HepG2 (cell line): ENCODE measurements around the gene FABP1. TPM values are rescaled to one million over a fixed set of nuclear protein-coding genes. Genes with fewer than 3 reads are reported as not detected.

Experiments used
- ATAC-seq: fragments of 200-7000 bp; cut with Tn5 transposase; 3 replicates; pipeline ENCODE4 v1.9.1; 2020; ENCODE audit warnings: mild to moderate bottlenecking, moderate library complexity
- BruUV-seq: library from RNA; stranded (reverse); fragments of 400-500 nt; replicated peaks from 2 replicates; lab custom pipeline; 2021; lab: Mats Ljungman, UMichigan
- CTCF ChIA-PET: fragments of 300-600 bp; formaldehyde crosslinking; extraction: SDS; loops from one replicate; lab custom pipeline; 2021; ENCODE audit warnings: low total read pairs, inconsistent platforms, low intra/inter-chr PET ratio; lab: Yijun Ruan, JAX
- POLR2A ChIA-PET: fragments of 350-600 bp; sonication (Branson Sonifier 250); formaldehyde crosslinking; loops from one replicate; lab custom pipeline; 2020; ENCODE audit warnings: antibody characterized with exemption, inconsistent platforms; lab: Yijun Ruan, JAX
- DNase-seq: peaks from one replicate; pipeline ENCODE4 v3.0.0-alpha.2; 2015; ENCODE audit warnings: low spot score
- FAIRE-seq: peaks from 3 replicates; lab custom pipeline; 2011; peaks lifted over from hg19 to GRCh38; lab: Jason Lieb, UNC
- H2AFZ ChIP-seq: one replicate; pipeline ENCODE4 v1.6.1; 2011; ENCODE audit warnings: low read length, inconsistent platforms
- H3K27ac ChIP-seq: fragments of 300-600 bp; 3 replicates; pipeline ENCODE4 v1.8.0; 2011; ENCODE audit warnings: mixed run types, mild to moderate bottlenecking, mixed read lengths, low read length, inconsistent platforms; ENCODE audit not compliant: insufficient read depth; ENCODE audit errors: extremely low read length
- H3K27me3 ChIP-seq, 2 experiments: fragments of 200-600 bp in 1 of 2; 2 replicates in 1 of 2; 3 replicates in 1 of 2; pipeline versions ENCODE4 v1.6.0 to v1.8.0; 2011; ENCODE audit warnings: low read length in 2 of 2, mild to moderate bottlenecking in 2 of 2, moderate library complexity in 2 of 2, inconsistent platforms in 1 of 2; ENCODE audit not compliant: insufficient read depth in 2 of 2, control insufficient read depth in 1 of 2
- H3K36me3 ChIP-seq, 2 experiments: fragments of 200-600 bp in 1 of 2; replicated peaks in 1 of 2; 2 replicates in 1 of 2; 3 replicates in 1 of 2; pipeline versions ENCODE4 v1.5.1 to v1.8.0; 2011; ENCODE audit warnings: low read length in 2 of 2, inconsistent platforms in 1 of 2; ENCODE audit not compliant: insufficient read depth in 2 of 2, control insufficient read depth in 1 of 2
- H3K4me1 ChIP-seq: 2 replicates; pipeline ENCODE4 v1.5.1; 2012; ENCODE audit warnings: low read length, inconsistent platforms; ENCODE audit not compliant: insufficient read depth
- H3K4me2 ChIP-seq: 2 replicates; pipeline ENCODE4 v1.6.0; 2011; ENCODE audit warnings: low read depth, low read length, inconsistent platforms
- H3K4me3 ChIP-seq, 3 experiments: fragments of 200-600 bp in 1 of 3; sonication (generic), shearing (Covaris generic) in 1 of 3; replicated peaks in 1 of 3; 2 replicates each; pipeline ENCODE4 v1.5.1; 2011 to 2016; ENCODE audit warnings: low read length in 3 of 3, inconsistent platforms in 2 of 3, low read depth in 2 of 3, mild to moderate bottlenecking in 2 of 3, control low read depth in 1 of 3, mixed read lengths in 1 of 3; ENCODE audit not compliant: insufficient read depth in 1 of 3
- H3K79me2 ChIP-seq: one replicate; pipeline ENCODE4 v1.6.1; 2011; ENCODE audit warnings: low read length, inconsistent platforms; ENCODE audit not compliant: insufficient read depth
- H3K9ac ChIP-seq: 2 replicates; pipeline ENCODE4 v1.6.0; 2011; ENCODE audit warnings: mild to moderate bottlenecking, low read depth, low read length, inconsistent platforms; ENCODE audit not compliant: insufficient read depth
- H3K9me3 ChIP-seq: 2 replicates; pipeline ENCODE4 v1.5.1; 2012; ENCODE audit warnings: mild to moderate bottlenecking, low read length
- H4K20me1 ChIP-seq: 2 replicates; pipeline ENCODE4 v1.6.0; 2011; ENCODE audit warnings: inconsistent platforms, mild to moderate bottlenecking, low read length, moderate library complexity; ENCODE audit not compliant: insufficient read depth
- ELF3 ChIP-seq: IDR thresholded peaks from 2 replicates; pipeline ENCODE4 v1.6.1; 2016; ENCODE audit warnings: missing genetic modification reagents, missing compliant biosample characterization
- GATA4 ChIP-seq: sonication (generic); IDR thresholded peaks from 2 replicates; pipeline ENCODE4 v1.6.1; 2016; ENCODE audit warnings: antibody characterized with exemption, low read depth, borderline replicate concordance
- HDAC6 ChIP-seq: fragments of 200-600 bp; sonication (generic); IDR thresholded peaks from 2 replicates; pipeline ENCODE4 v1.7.0; 2017; ENCODE audit warnings: mild to moderate bottlenecking, antibody characterized with exemption, low read length, low read depth
- HOXA5 ChIP-seq: sonication (generic); formaldehyde crosslinking; IDR thresholded peaks from 2 replicates; pipeline ENCODE4 v1.4.0; 2020; ENCODE audit warnings: missing genetic modification reagents
- PHB2 ChIP-seq: fragments of 450-650 bp; IDR thresholded peaks from 2 replicates; pipeline ENCODE4 v1.6.1; 2018; ENCODE audit not compliant: partially characterized antibody
- PHF5A ChIP-seq: IDR thresholded peaks from one replicate; pipeline ENCODE4 v1.6.1; 2018; ENCODE audit warnings: low read depth, missing genetic modification reagents; ENCODE audit not compliant: unreplicated experiment
- RBM39 ChIP-seq: fragments of 200-400 bp; formaldehyde crosslinking; IDR thresholded peaks from one replicate; pipeline ENCODE4 v1.6.1; 2018; ENCODE audit warnings: antibody characterized with exemption, mild to moderate bottlenecking, low read depth, low read length; ENCODE audit not compliant: poor library complexity, severe bottlenecking
- RELA ChIP-seq: sonication (generic); formaldehyde crosslinking; IDR thresholded peaks from 2 replicates; pipeline ENCODE4 v1.4.0; 2020; ENCODE audit warnings: missing genetic modification reagents
- SIX1 ChIP-seq: sonication (generic); formaldehyde crosslinking; IDR thresholded peaks from 2 replicates; pipeline ENCODE4 v1.4.0; 2020; ENCODE audit warnings: missing genetic modification reagents, borderline replicate concordance
- SMC3 ChIP-seq: IDR thresholded peaks from 2 replicates; pipeline ENCODE4 v1.6.1; 2011; ENCODE audit warnings: low read length, improper control_type of control experiment
- SRF ChIP-seq: IDR thresholded peaks from 2 replicates; pipeline ENCODE4 v1.6.1; 2011; ENCODE audit warnings: mild to moderate bottlenecking, low read depth, low read length, moderate library complexity
- STAG1 ChIP-seq: sonication (generic); formaldehyde crosslinking; IDR thresholded peaks from 2 replicates; pipeline ENCODE4 v1.4.0; 2020; ENCODE audit warnings: missing genetic modification reagents
- TMF1 ChIP-seq: sonication (generic); formaldehyde crosslinking; IDR thresholded peaks from 2 replicates; pipeline ENCODE4 v1.8.1; 2022; ENCODE audit warnings: low read depth, missing genetic modification reagents
- ZFP1 ChIP-seq: IDR thresholded peaks from 2 replicates; pipeline ENCODE4 v1.6.1; 2016
- ZNF207 ChIP-seq: fragments of 450-650 bp; IDR thresholded peaks from 2 replicates; pipeline ENCODE4 v1.6.1; 2016; ENCODE audit warnings: antibody characterized with exemption, borderline replicate concordance
- ZNF251 ChIP-seq: sonication (generic); formaldehyde crosslinking; IDR thresholded peaks from 2 replicates; pipeline ENCODE4 v1.9.0; 2021; ENCODE audit warnings: mild to moderate bottlenecking, missing genetic modification reagents
- ZNF331 ChIP-seq: sonication (generic); formaldehyde crosslinking; IDR thresholded peaks from 2 replicates; pipeline ENCODE4 v1.4.0; 2020; ENCODE audit warnings: missing genetic modification reagents
- ZNF564 ChIP-seq: sonication (generic); formaldehyde crosslinking; IDR thresholded peaks from 2 replicates; pipeline ENCODE4 v1.8.1; 2023; ENCODE audit warnings: mild to moderate bottlenecking, missing genetic modification reagents
- ZNF616 ChIP-seq: sonication (generic); formaldehyde crosslinking; IDR thresholded peaks from 2 replicates; pipeline ENCODE4 v1.5.0; 2020; ENCODE audit warnings: low read depth, mild to moderate bottlenecking, missing genetic modification reagents
- ZNF776 ChIP-seq: sonication (generic); formaldehyde crosslinking; IDR thresholded peaks from 2 replicates; pipeline ENCODE4 v1.4.0; 2020; ENCODE audit warnings: mild to moderate bottlenecking, missing genetic modification reagents
- WGBS: methylation state at CpG from one replicate; pipeline ENCODE4 v1.1.6; 2017; ENCODE audit warnings: low lambda C conversion rate; 5-methylcytosine and 5-hydroxymethylcytosine counted together
- in situ Hi-C: cut with HindIII; loops from 2 replicates; pipeline ENCODE4 v1.10.0; 2017; ENCODE audit warnings: low pct_unique_long_range_greater_than_20kb; ENCODE audit not compliant: extremely low pct_ligation_motif_present
- intact Hi-C: fragments of 100-400 bp; cut with micrococcal nuclease; formaldehyde crosslinking; loops from one replicate; pipeline ENCODE4 v1.10.0; 2022; ENCODE audit not compliant: unreplicated experiment
- polyA plus RNA-seq, 8 experiments: library from polyadenylated mRNA; depleted of rRNA in 3 of 8; stranded (reverse) in 7 of 8; unstranded in 1 of 8; fragments of >200 nt; fragmentation: Illumina TruSeq in 4 of 8; extraction: Trizol in 4 of 8; gene quantifications; 2 replicates each; pipeline versions ENCODE4 v1.2.1 to v1.2.3, GENCODE V29; 2011 to 2016; ENCODE audit warnings: low read depth in 4 of 8, missing spikeins in 1 of 8, mixed read lengths in 1 of 8; ENCODE audit not compliant: insufficient read depth in 1 of 8
- total RNA-seq, 5 experiments: library from RNA; depleted of rRNA; stranded (reverse); fragments of >200 nt; fragmentation: Illumina TruSeq; extraction: Trizol; gene quantifications; 2 replicates each; pipeline ENCODE4 v1.2.3, GENCODE V29; 2016; ENCODE audit warnings: low read depth in 1 of 5
- TF ChIP-seq, protein P1 (sequence below): sonication (generic); formaldehyde crosslinking; IDR thresholded peaks from 2 replicates; pipeline ENCODE4 v1.5.0; 2020; ENCODE audit warnings: mild to moderate bottlenecking, missing genetic modification reagents, moderate library complexity
- TF ChIP-seq, protein P2 (sequence below): sonication (generic); formaldehyde crosslinking; IDR thresholded peaks from 2 replicates; pipeline ENCODE4 v1.4.0; 2020; ENCODE audit warnings: missing genetic modification reagents
- TF ChIP-seq, protein P3 (sequence below): fragments of 450-650 bp; IDR thresholded peaks from 2 replicates; pipeline ENCODE4 v1.6.1; 2016

The FABP1 gene
- total and polyA plus RNA-seq, 2 of the 13 experiments (the other 11 are each of a cell fraction or from before 2014, with no cell fraction given), result 644 to 1,608 TPM

DNA sequence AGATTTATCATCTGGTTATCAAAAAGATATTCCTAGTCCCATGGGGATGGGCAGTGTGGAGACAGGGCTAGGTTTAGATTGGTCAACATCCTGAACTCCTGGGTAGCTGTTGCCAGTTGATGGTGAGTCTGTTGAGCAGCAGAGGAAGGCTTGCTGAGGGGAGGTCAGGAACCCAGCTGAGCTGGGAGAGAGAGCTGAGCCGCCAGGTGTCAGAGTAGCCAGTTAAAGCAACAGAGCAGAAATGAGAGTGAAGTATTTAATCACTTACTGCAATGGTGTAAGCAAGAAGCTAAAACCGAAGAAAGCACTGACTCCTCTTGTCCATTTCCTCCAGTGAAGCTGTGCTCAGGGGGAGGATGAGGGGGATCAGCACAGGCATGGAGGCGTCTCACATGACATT lies 30.7 kb downstream of the FABP1 start:
- CTCF ChIA-PET, result interaction anchor here (1.1 kb wide), 1 partner anchor 62 kb away, joined by 3 read pairs; no protein-coding TSS in a partner anchor
- in situ Hi-C loops, result no loop called here

More for the DNA sequence above, 30.7 kb downstream of the FABP1 start:
- Histone ChIP-seq H3K79me2 (no peaks in the 10 kb centered on the region), H3K27ac (no peak overlapping the region), H3K36me3 (no peaks in the 10 kb centered on the region), H2AFZ (no peak overlapping the region), H3K4me2 (no peak overlapping the region), H3K9me3 (no peaks in the 10 kb centered on the region), H3K4me1 (peaks cover 7% of the 10 kb centered on the region), H4K20me1 (no peaks in the 10 kb centered on the region), H3K27me3 (peaks cover 3 to 28% of the 10 kb centered on the region in 2 experiments; a peak in 3 of 5 replicates), H3K9ac (no peak overlapping the region), H3K4me3 (no peak overlapping the region)
- no TSS peak for BruUV-seq
- no peak for TF ChIP-seq ZNF564 (CRISPR knock-in tag)
- no peak for TF ChIP-seq ZNF331 (CRISPR knock-in tag)
- TF ChIP-seq, protein P1, sequence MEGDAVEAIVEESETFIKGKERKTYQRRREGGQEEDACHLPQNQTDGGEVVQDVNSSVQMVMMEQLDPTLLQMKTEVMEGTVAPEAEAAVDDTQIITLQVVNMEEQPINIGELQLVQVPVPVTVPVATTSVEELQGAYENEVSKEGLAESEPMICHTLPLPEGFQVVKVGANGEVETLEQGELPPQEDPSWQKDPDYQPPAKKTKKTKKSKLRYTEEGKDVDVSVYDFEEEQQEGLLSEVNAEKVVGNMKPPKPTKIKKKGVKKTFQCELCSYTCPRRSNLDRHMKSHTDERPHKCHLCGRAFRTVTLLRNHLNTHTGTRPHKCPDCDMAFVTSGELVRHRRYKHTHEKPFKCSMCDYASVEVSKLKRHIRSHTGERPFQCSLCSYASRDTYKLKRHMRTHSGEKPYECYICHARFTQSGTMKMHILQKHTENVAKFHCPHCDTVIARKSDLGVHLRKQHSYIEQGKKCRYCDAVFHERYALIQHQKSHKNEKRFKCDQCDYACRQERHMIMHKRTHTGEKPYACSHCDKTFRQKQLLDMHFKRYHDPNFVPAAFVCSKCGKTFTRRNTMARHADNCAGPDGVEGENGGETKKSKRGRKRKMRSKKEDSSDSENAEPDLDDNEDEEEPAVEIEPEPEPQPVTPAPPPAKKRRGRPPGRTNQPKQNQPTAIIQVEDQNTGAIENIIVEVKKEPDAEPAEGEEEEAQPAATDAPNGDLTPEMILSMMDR (CRISPR knock-in tag), result peak; percentile 48
- no peak for TF ChIP-seq RBM39
- no peak for TF ChIP-seq SRF
- TF ChIP-seq, protein P2, sequence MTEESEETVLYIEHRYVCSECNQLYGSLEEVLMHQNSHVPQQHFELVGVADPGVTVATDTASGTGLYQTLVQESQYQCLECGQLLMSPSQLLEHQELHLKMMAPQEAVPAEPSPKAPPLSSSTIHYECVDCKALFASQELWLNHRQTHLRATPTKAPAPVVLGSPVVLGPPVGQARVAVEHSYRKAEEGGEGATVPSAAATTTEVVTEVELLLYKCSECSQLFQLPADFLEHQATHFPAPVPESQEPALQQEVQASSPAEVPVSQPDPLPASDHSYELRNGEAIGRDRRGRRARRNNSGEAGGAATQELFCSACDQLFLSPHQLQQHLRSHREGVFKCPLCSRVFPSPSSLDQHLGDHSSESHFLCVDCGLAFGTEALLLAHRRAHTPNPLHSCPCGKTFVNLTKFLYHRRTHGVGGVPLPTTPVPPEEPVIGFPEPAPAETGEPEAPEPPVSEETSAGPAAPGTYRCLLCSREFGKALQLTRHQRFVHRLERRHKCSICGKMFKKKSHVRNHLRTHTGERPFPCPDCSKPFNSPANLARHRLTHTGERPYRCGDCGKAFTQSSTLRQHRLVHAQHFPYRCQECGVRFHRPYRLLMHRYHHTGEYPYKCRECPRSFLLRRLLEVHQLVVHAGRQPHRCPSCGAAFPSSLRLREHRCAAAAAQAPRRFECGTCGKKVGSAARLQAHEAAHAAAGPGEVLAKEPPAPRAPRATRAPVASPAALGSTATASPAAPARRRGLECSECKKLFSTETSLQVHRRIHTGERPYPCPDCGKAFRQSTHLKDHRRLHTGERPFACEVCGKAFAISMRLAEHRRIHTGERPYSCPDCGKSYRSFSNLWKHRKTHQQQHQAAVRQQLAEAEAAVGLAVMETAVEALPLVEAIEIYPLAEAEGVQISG, result no peak
- TF ChIP-seq, protein P3, sequence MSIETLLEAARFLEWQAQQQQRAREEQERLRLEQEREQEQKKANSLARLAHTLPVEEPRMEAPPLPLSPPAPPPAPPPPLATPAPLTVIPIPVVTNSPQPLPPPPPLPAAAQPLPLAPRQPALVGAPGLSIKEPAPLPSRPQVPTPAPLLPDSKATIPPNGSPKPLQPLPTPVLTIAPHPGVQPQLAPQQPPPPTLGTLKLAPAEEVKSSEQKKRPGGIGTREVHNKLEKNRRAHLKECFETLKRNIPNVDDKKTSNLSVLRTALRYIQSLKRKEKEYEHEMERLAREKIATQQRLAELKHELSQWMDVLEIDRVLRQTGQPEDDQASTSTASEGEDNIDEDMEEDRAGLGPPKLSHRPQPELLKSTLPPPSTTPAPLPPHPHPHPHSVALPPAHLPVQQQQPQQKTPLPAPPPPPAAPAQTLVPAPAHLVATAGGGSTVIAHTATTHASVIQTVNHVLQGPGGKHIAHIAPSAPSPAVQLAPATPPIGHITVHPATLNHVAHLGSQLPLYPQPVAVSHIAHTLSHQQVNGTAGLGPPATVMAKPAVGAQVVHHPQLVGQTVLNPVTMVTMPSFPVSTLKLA, result no peak
- no peak for TF ChIP-seq ZNF207
- no peak for TF ChIP-seq HDAC6
- no peak for TF ChIP-seq ZNF251
- no peak for TF ChIP-seq ZFP1 (CRISPR knock-in tag)
- no peak for TF ChIP-seq ELF3 (CRISPR knock-in tag)
- peak; percentile 56 for TF ChIP-seq STAG1 (CRISPR knock-in tag)
- TF ChIP-seq GATA4, result no peak
- TF ChIP-seq PHF5A (CRISPR knock-in tag), result no peak
- no peak for TF ChIP-seq SIX1 (CRISPR knock-in tag)
- TF ChIP-seq SMC3, result peak; percentile 19; the same call in 1 of the 2 replicates
- no peak for TF ChIP-seq ZNF776 (CRISPR knock-in tag)
- no peak for TF ChIP-seq HOXA5
- TF ChIP-seq ZNF616, result no peak
- TF ChIP-seq PHB2, result no peak
- TF ChIP-seq RELA (CRISPR knock-in tag), result no peak
- TF ChIP-seq TMF1 (CRISPR knock-in tag), result no peak
- POLR2A ChIA-PET, result no interaction called here
- DNase-seq (no peak), ATAC-seq (peak; percentile 74), FAIRE-seq (no peak)
- 30% methylated on average over 3 of the region's 3 CpGs for WGBS
- intact Hi-C loops, result loop anchor here (2.0 kb wide), 1 partner anchor 64 kb away; no protein-coding TSS in a partner anchor
